ENCODE data around the gene SEC23A. TPM values are rescaled to one million over a fixed set of nuclear protein-coding genes. Genes with fewer than 3 reads are reported as not detected.

Gene SEC23A
- total and polyA plus RNA-seq, 2 of the 13 experiments (the other 11 are each of a cell fraction or from before 2014, with no cell fraction given): 403 to 887 TPM

- TF ChIP-seq MEF2D (CRISPR knock-in tag; IDR thresholded peaks at IDR 0.05) (no peak), DZIP1 (CRISPR knock-in tag; IDR thresholded peaks at IDR 0.05) (no peak), HES4 (CRISPR knock-in tag; IDR thresholded peaks at IDR 0.05; ENCODE audit: borderline replicate concordance) (no peak), ZNF850 (CRISPR knock-in tag; conservative IDR thresholded peaks at IDR 0.05) (no peak), TAF1 (CRISPR knock-in tag; IDR thresholded peaks at IDR 0.05) (no peak), NCOA1 (CRISPR knock-in tag; IDR thresholded peaks at IDR 0.05) (no peak), MIXL1 (CRISPR knock-in tag; IDR thresholded peaks at IDR 0.05) (0 out of 2 replicates have a peak, but pooled peaks have one; percentile 25), ZNF547 (CRISPR knock-in tag; IDR thresholded peaks at IDR 0.05) (no peak), NFE2L1 (CRISPR knock-in tag; IDR thresholded peaks at IDR 0.05; ENCODE audit: borderline replicate concordance) (no peak), TCF12 (IDR thresholded peaks at IDR 0.05) (no peak), TCF12 (CRISPR knock-in tag; IDR thresholded peaks at IDR 0.05) (no peak), FOXP1 (IDR thresholded peaks at IDR 0.05) (no peak), FOXP1 (CRISPR knock-in tag; IDR thresholded peaks at IDR 0.05) (no peak), SMAD9 (CRISPR knock-in tag; IDR thresholded peaks at IDR 0.05) (no peak), RARG (CRISPR knock-in tag; IDR thresholded peaks at IDR 0.05; ENCODE audit: low read depth) (no peak), ATF2 (CRISPR knock-in tag; IDR thresholded peaks at IDR 0.05) (no peak), HMGXB3 (CRISPR knock-in tag; IDR thresholded peaks at IDR 0.05; ENCODE audit: borderline replicate concordance) (no peak), SMYD3 (CRISPR knock-in tag; IDR thresholded peaks at IDR 0.05) (0 out of 2 replicates have a peak, but pooled peaks have one; percentile 69), ZNF724P (CRISPR knock-in tag; IDR thresholded peaks at IDR 0.05; ENCODE audit: borderline replicate concordance) (no peak), ZNF792 (CRISPR knock-in tag; IDR thresholded peaks at IDR 0.05) (no peak), POLR2A (IDR thresholded peaks at IDR 0.05; ENCODE audit: insufficient read depth in 1 of 2, low read depth in 2 of 2, low read length in 2 of 2) (no peak), FOXK1 (CRISPR knock-in tag; IDR thresholded peaks at IDR 0.05; ENCODE audit: borderline replicate concordance, low read depth) (peak; percentile 24; the same call in 1 of the 2 replicates), ZFP1 (CRISPR knock-in tag; IDR thresholded peaks at IDR 0.05) (no peak), SNAPC5 (CRISPR knock-in tag; IDR thresholded peaks at IDR 0.05; ENCODE audit: borderline replicate concordance) (0 out of 2 replicates have a peak, but pooled peaks have one; percentile 26), PHF5A (CRISPR knock-in tag; IDR thresholded peaks at IDR 0.05; ENCODE audit: low read depth, unreplicated experiment) (peak; percentile 33)
These were observed 68.3 kb downstream of the SEC23A start (continued) for GRCh38 chr14:39034481-39035296.
